GM19395 (cell line): ENCODE data around the gene ARMC5.
A peak's percentile ranks its signal among the peaks of the same experiment; 100 is the strongest.
"Not testable (repeated sequence)": the region's sequence is repeated elsewhere in the genome, so short reads cannot be mapped to it uniquely, and the experiment has no call there.

Source experiments
- ATAC-seq: cut with Tn5 transposase; IDR thresholded peaks from one replicate; pipeline ENCODE4 v1.9.1; 2021; ENCODE audit warnings: mild to moderate bottlenecking, moderate library complexity; ENCODE audit not compliant: unreplicated experiment

ARMC5 gene

GRCh38 chr16:31458844-31459686, at the start of gene ARMC5:
Gene ARMC5 (plus strand): TSS chr16:31459501. CDS start chr16:31459525, 24 bp downstream.
- ATAC-seq = peak; percentile 77

GRCh38 chr16:31410082-31410481, 49.2 kb upstream of the ARMC5 start:
- no peak for ATAC-seq

GRCh38 chr16:31411024-31411844, 48.1 kb upstream of the ARMC5 start:
- ATAC-seq = no peak

- no peak for ATAC-seq
These were observed 46.6 kb upstream of the ARMC5 start for GRCh38 chr16:31412750-31413149.

- ATAC-seq = no peak
These were observed 45.9 kb upstream of the ARMC5 start for GRCh38 chr16:31413381-31413780.

GRCh38 chr16:31413943-31414342, 45.4 kb upstream of the ARMC5 start:
- ATAC-seq = no peak

- no peak for ATAC-seq
These were observed 44.6 kb upstream of the ARMC5 start for GRCh38 chr16:31414706-31415105.

- ATAC-seq = no peak
These were observed 42.9 kb upstream of the ARMC5 start for GRCh38 chr16:31416371-31416770.

- ATAC-seq = not testable (repeated sequence)
These were observed 42.3 kb upstream of the ARMC5 start for GRCh38 chr16:31417036-31417435.

- no peak for ATAC-seq
These were observed 41.4 kb upstream of the ARMC5 start for GRCh38 chr16:31417916-31418315.

- ATAC-seq = no peak
These were observed 39.3 kb upstream of the ARMC5 start for GRCh38 chr16:31420037-31420436.

GRCh38 chr16:31421587-31421986, 37.7 kb upstream of the ARMC5 start:
- no peak for ATAC-seq

- no peak for ATAC-seq
These were observed 36.1 kb upstream of the ARMC5 start for GRCh38 chr16:31423241-31423640.

- no peak for ATAC-seq
These were observed 35.5 kb upstream of the ARMC5 start for GRCh38 chr16:31423801-31424200.

GRCh38 chr16:31427441-31428278, 31.6 kb upstream of the ARMC5 start:
- no peak for ATAC-seq

GRCh38 chr16:31428279-31428597, 31.1 kb upstream of the ARMC5 start, which contains the start of gene COX6A2:
Gene COX6A2 (minus strand): TSS chr16:31428360. CDS start chr16:31428325, 35 bp downstream.
- no peak for ATAC-seq

- ATAC-seq = no peak
These were observed 30.6 kb upstream of the ARMC5 start for GRCh38 chr16:31428638-31429247.

GRCh38 chr16:31429314-31429713, 30.0 kb upstream of the ARMC5 start:
- no peak for ATAC-seq

- ATAC-seq = no peak
These were observed 29.5 kb upstream of the ARMC5 start for GRCh38 chr16:31429796-31430195.

GRCh38 chr16:31430380-31431052, 28.8 kb upstream of the ARMC5 start:
- no peak for ATAC-seq
